Mucosa of stomach (tissue), 1 donor: ENCODE data around the gene P2RY14.

ENCODE experiments used
- H3K27me3 ChIP-seq: one replicate; pipeline ENCODE4 v1.7.0; 2013; ENCODE audit warnings: mild to moderate bottlenecking, low read length; ENCODE audit not compliant: control insufficient read depth, insufficient read depth
- H3K36me3 ChIP-seq: one replicate; pipeline ENCODE4 v1.7.0; 2013; ENCODE audit warnings: low read length; ENCODE audit not compliant: control insufficient read depth, insufficient read depth
- H3K4me1 ChIP-seq: one replicate; pipeline ENCODE4 v1.7.0; 2013; ENCODE audit warnings: mild to moderate bottlenecking, low read length; ENCODE audit not compliant: control insufficient read depth, insufficient read depth
- H3K4me3 ChIP-seq: one replicate; pipeline ENCODE4 v1.7.0; 2013; ENCODE audit warnings: low read length
- H3K9ac ChIP-seq: one replicate; pipeline ENCODE4 v1.7.0; 2013; ENCODE audit warnings: mild to moderate bottlenecking, low read length, moderate library complexity
- H3K9me3 ChIP-seq: one replicate; pipeline ENCODE4 v1.7.0; 2013; ENCODE audit warnings: mild to moderate bottlenecking, low read length, moderate library complexity; ENCODE audit not compliant: control insufficient read depth
- donor health status: Pancreatic carcinoma.

The P2RY14 gene

DNA sequence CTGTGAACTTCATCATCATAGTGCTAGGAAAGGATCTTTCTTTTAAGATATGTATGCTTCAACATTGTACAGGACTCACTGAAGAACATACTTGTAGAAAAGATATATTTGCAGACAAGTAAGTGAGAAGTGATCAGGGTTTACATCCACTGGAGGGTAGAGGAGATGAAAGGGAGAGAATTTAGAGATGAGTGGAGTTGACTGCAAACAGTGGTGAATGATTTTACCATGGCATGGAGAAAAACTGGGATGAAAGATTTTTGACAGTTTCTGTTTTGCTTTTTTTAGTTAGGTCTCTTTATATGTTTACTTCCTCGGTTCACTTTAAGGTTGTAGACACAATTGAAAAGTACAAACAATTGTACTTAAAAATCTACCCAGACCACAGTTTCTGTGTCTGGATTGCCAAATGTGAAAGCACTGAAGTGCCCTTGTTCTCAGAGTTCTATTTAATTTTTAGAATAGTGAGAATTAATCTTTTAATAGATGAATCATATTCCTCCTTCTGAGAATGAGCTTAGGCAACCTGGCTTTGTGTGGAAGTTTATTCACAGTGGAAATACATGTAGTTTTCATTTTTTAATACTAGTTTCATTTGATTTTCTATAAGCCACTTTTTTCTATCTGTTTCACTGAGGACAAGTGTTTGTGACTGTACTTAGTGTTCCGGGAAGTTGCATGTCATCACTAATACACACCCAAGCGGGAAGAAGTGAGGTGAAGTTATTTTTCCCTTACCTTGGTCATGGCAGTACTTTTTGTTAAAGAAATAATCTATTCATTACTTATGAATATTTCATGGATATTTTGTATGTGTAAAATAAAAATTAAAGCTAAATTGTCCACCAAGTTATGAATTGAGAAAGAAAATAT lies 73.6 kb downstream of the P2RY14 start:
- no peak overlapping the region for H3K9ac ChIP-seq

GRCh38 chr3:151203051-151203420 lies 75.3 kb downstream of the P2RY14 start, which contains the start of gene GPR171:
Gene GPR171, minus strand, starts transcription at chr3:151203216. Its CDS starts 3,830 bp downstream, at chr3:151199386.
- Histone ChIP-seq H3K9ac (no peak within 1 kb of the TSS), H3K36me3 (no peaks in the 10 kb centered on the region), H3K9me3 (no peaks in the 10 kb centered on the region), H3K4me3 (no peak within 1 kb of the TSS), H3K27me3 (no peaks in the 10 kb centered on the region), H3K4me1 (no peaks in the 10 kb centered on the region)

More for the DNA sequence above, 73.6 kb downstream of the P2RY14 start:
- Histone ChIP-seq H3K27me3 (no peaks in the 10 kb centered on the region), H3K9me3 (no peaks in the 10 kb centered on the region), H3K36me3 (no peaks in the 10 kb centered on the region), H3K4me3 (no peak overlapping the region), H3K4me1 (peaks cover 1% of the 10 kb centered on the region)

- H3K4me1 ChIP-seq = no peaks in the 10 kb centered on the region
- no peaks in the 10 kb centered on the region for H3K36me3 ChIP-seq
- no peak overlapping the region for H3K9ac ChIP-seq
- no peaks in the 10 kb centered on the region for H3K27me3 ChIP-seq
- H3K4me3 ChIP-seq = no peak overlapping the region
- H3K9me3 ChIP-seq = no peaks in the 10 kb centered on the region
These were observed 77.2 kb downstream of the P2RY14 start for GRCh38 chr3:151201051-151201730.

- Histone ChIP-seq H3K9ac (no peak overlapping the region), H3K4me1 (no peaks in the 10 kb centered on the region), H3K4me3 (no peak overlapping the region), H3K27me3 (no peaks in the 10 kb centered on the region), H3K9me3 (no peaks in the 10 kb centered on the region), H3K36me3 (no peaks in the 10 kb centered on the region)
These were observed 77.8 kb downstream of the P2RY14 start for GRCh38 chr3:151200586-151200985.

- no peak overlapping the region for H3K9ac ChIP-seq
- H3K36me3 ChIP-seq = no peaks in the 10 kb centered on the region
- no peaks in the 10 kb centered on the region for H3K4me1 ChIP-seq
- H3K4me3 ChIP-seq = no peak overlapping the region
- H3K27me3 ChIP-seq = no peaks in the 10 kb centered on the region
- H3K9me3 ChIP-seq = no peaks in the 10 kb centered on the region
These were observed 78.5 kb downstream of the P2RY14 start for GRCh38 chr3:151199554-151200438.

DNA sequence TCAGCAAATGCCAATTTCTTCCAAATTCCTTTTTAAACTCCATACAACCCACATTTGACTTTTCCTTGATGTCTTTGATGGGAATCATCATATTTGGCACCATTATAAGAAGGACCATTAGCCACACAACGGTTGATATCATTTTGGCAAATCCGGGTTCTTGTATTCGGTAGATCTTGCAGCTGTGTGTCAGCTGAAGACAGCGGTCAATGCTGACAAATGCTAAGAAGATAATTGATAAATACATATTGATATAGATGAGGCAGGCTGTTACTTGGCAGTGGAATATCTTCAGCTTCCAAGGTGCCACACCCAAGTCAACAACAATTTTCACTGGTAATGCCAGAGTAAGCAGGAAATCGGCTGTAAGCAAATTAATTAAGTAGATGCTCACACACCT lies 79.5 kb downstream of the P2RY14 start:
- Histone ChIP-seq H3K4me3 (no peak overlapping the region), H3K36me3 (no peaks in the 10 kb centered on the region), H3K27me3 (no peaks in the 10 kb centered on the region), H3K9me3 (no peaks in the 10 kb centered on the region), H3K4me1 (no peaks in the 10 kb centered on the region), H3K9ac (no peak overlapping the region)

DNA sequence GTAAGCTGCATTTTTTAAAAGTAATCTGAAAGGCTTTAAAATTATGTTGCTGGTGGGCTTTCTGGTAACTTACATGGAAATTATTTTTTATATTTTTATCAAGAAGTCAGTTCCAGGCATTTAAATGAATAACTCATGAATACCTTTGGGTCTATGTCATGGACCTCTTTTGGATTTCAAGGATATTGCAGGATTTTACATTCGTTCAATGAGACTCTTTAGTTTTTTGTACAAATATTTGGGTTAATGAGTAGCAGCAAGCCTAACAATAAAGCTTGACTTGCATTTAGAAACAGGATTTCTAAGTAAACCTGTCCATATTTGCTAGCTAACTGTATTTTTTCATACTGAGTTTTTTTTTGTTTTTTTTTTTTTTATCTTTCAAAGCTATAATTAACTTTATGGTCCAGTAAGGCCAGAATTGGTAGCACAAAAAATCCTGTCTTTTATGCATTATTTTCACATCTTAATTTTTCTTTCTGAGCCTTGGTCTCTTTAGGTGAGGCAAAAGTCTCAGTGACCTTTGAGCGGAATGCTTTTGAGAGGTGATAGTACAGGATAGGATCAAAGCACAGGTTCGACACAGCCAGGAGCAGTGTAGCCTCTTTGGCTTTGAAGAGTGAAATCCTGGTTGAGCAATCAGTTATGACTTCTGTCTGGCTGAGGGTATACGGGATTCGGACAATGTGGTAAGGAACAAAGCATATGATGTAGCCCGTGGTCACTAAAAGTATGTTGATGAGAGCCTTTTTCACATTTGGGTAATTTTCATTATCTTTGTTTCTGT lies 80.2 kb downstream of the P2RY14 start:
- no peaks in the 10 kb centered on the region for H3K4me1 ChIP-seq
- H3K9me3 ChIP-seq = no peaks in the 10 kb centered on the region
- H3K9ac ChIP-seq = no peak overlapping the region
- no peak overlapping the region for H3K4me3 ChIP-seq
- H3K27me3 ChIP-seq = no peaks in the 10 kb centered on the region
- H3K36me3 ChIP-seq = no peaks in the 10 kb centered on the region

DNA sequence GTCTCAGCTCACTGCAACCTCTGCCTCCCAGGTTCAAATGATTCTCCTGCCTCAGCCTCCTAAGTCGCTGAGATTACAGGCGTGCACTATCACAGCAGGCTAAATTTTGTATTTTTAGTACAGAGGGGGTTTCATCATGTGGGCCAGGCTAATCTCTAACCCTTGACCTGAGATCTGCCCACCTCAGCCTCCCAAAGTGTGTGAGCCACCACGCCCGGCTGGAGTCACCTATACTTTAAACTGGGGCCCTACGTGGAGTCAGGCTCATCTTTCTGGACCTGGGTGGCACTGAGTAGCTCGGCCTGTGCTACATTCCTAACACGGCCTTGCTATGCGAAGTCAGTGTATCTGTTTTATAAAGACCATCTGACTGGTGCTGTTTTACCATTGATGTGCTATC lies 81.1 kb downstream of the P2RY14 start:
- Histone ChIP-seq H3K27me3 (no peaks in the 10 kb centered on the region), H3K9me3 (no peaks in the 10 kb centered on the region), H3K4me3 (no peak overlapping the region), H3K4me1 (no peaks in the 10 kb centered on the region), H3K36me3 (no peaks in the 10 kb centered on the region), H3K9ac (no peak overlapping the region)

DNA sequence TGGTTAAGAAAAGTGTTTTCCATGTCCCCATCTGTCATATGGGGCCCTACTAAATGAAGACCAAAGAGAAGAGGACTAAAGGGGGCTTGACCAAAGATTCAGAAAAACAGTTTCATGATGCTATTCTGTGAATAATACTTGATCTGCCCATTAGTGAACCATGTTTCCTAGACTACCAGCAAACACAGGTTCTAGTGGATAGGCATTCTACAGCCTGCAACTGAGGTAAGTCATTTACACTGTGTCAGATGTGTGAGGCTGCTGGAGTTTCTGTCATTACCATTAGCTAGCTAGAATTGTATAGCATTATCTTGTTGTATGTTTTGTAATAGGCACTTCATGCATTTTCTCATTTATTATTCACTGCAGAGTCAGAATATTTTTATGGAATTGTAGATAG lies 81.9 kb downstream of the P2RY14 start:
- no peaks in the 10 kb centered on the region for H3K9me3 ChIP-seq
- H3K9ac ChIP-seq = no peak overlapping the region
- no peaks in the 10 kb centered on the region for H3K27me3 ChIP-seq

DNA sequence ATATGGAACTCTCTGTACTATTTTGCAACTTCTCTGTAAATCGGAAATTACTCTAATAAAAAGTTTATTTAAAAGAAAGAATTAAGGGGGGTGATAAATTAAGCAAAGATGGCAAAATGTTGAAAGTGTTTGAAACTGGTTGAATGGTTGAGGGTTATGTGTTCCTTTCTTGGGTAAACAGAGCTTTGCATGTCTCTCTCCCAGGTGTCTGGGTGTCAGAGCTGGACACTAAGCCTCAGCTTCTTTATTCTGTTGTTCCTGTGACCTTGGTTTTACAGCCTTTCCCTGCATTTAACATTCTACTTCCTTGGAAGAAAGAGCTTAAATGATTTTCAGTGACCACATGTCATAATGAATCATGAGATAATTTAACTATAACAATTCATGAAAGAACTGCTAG lies 82.5 kb downstream of the P2RY14 start:
- H3K9ac ChIP-seq = no peak overlapping the region
- H3K27me3 ChIP-seq = no peaks in the 10 kb centered on the region
- H3K36me3 ChIP-seq = no peaks in the 10 kb centered on the region
- no peaks in the 10 kb centered on the region for H3K4me1 ChIP-seq
- no peaks in the 10 kb centered on the region for H3K9me3 ChIP-seq
- H3K4me3 ChIP-seq = no peak overlapping the region

More for the DNA sequence above, 81.9 kb downstream of the P2RY14 start:
- no peak overlapping the region for H3K4me3 ChIP-seq
- H3K36me3 ChIP-seq = no peaks in the 10 kb centered on the region
- H3K4me1 ChIP-seq = no peaks in the 10 kb centered on the region

GRCh38 chr3:151192545-151192944 lies 85.8 kb downstream of the P2RY14 start:
- Histone ChIP-seq H3K9ac (no peak overlapping the region), H3K27me3 (no peaks in the 10 kb centered on the region), H3K36me3 (no peaks in the 10 kb centered on the region), H3K4me3 (no peak overlapping the region), H3K9me3 (no peaks in the 10 kb centered on the region), H3K4me1 (no peaks in the 10 kb centered on the region)
